ENCODE measurements around the gene EZR. TPM values are rescaled to one million over a fixed set of nuclear protein-coding genes. Genes with fewer than 3 reads are reported as not detected.
A peak's percentile ranks its signal among the peaks of the same experiment; 100 is the strongest.

Gene EZR
- total and polyA plus RNA-seq, 2 of the 13 experiments (the other 11 are each of a cell fraction or from before 2014, with no cell fraction given), result 34.7 to 60.3 TPM

GRCh38 chr6:158817728-158818580, 1.2 kb downstream of the EZR start (continued):
- TF ChIP-seq MAFF (IDR thresholded peaks at IDR 0.05; ENCODE audit: low read depth, low read length) (no peak), SALL1 (CRISPR knock-in tag; IDR thresholded peaks at IDR 0.05) (peak; percentile 71), TCF7L2 (IDR thresholded peaks at IDR 0.05; ENCODE audit: low read depth, low read length) (no peak), ZFP36L2 (CRISPR knock-in tag; IDR thresholded peaks at IDR 0.05) (no peak), ZBTB39 (CRISPR knock-in tag; IDR thresholded peaks at IDR 0.05) (no peak), ZNF883 (CRISPR knock-in tag; IDR thresholded peaks at IDR 0.05; ENCODE audit: not compliant biosample characterization) (peak; percentile 49), ZNF580 (CRISPR knock-in tag; IDR thresholded peaks at IDR 0.05; ENCODE audit: borderline replicate concordance, low read depth) (peak; percentile 22; the same call in 1 of the 2 replicates), PHF21A (CRISPR knock-in tag; IDR thresholded peaks at IDR 0.05) (no peak; the same call in 1 of the 2 replicates)
